ENCODE results near the gene VWA5A.

VWA5A gene

DNA sequence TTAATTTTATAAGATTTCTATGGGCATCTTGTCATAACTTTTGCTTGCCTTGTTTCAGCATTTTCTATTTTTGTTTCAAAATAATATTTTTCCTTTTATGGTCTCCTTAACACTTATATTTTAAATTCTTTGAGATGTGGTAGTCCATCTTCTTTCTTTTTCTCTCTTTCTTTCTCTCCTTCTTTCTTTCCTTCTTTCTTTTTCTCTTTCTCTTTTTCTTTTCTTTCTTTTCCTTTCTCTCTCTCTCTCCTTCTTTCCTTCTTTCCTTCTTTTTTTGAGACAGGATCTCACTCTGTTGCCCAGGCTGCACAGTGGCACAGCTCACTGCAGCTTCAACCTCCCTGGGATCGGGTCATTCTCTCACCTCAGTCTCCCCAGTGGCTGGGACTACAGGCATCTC, 38.0 kb upstream of the VWA5A start:
- TF ChIP-seq, protein P1, sequence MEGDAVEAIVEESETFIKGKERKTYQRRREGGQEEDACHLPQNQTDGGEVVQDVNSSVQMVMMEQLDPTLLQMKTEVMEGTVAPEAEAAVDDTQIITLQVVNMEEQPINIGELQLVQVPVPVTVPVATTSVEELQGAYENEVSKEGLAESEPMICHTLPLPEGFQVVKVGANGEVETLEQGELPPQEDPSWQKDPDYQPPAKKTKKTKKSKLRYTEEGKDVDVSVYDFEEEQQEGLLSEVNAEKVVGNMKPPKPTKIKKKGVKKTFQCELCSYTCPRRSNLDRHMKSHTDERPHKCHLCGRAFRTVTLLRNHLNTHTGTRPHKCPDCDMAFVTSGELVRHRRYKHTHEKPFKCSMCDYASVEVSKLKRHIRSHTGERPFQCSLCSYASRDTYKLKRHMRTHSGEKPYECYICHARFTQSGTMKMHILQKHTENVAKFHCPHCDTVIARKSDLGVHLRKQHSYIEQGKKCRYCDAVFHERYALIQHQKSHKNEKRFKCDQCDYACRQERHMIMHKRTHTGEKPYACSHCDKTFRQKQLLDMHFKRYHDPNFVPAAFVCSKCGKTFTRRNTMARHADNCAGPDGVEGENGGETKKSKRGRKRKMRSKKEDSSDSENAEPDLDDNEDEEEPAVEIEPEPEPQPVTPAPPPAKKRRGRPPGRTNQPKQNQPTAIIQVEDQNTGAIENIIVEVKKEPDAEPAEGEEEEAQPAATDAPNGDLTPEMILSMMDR (IDR thresholded peaks at IDR 0.05; ENCODE audit: borderline replicate concordance, extremely low read depth, low read length, poor library complexity, severe bottlenecking) = no peak
- no peak for TF ChIP-seq EZH2 (IDR thresholded peaks at IDR 0.05; ENCODE audit: borderline replicate concordance, low read depth, low read length, severe bottlenecking)
- ATAC-seq (ENCODE audit: insufficient read depth, low read depth) (no peak), DNase-seq (no peak)
- Histone ChIP-seq H3K4me1 (ENCODE audit: insufficient read depth, low read length) (no peaks in the 10 kb centered on the region), H3K27ac (ENCODE audit: low read length) (no peak overlapping the region), H3K36me3 (ENCODE audit: insufficient read depth, low read length) (no peaks in the 10 kb centered on the region), H2AFZ (ENCODE audit: low read depth, low read length) (no peak overlapping the region), H3K27me3 (ENCODE audit: insufficient read depth, low read length, poor library complexity) (peaks cover 9% of the 10 kb centered on the region), H3K4me2 (ENCODE audit: insufficient read depth, low read length) (no peak overlapping the region), H3K9ac (ENCODE audit: low read depth, low read length) (no peak overlapping the region), H3K9me3 (ENCODE audit: insufficient read depth, low read length, severe bottlenecking) (no peaks in the 10 kb centered on the region), H3K4me3 (ENCODE audit: low read depth in 1 of 2, low read length in 2 of 2) (no peak overlapping the region), H3K79me2 (ENCODE audit: insufficient read depth, low read length) (no peaks in the 10 kb centered on the region), H4K20me1 (ENCODE audit: insufficient read depth, low read length) (no peaks in the 10 kb centered on the region)

DNA sequence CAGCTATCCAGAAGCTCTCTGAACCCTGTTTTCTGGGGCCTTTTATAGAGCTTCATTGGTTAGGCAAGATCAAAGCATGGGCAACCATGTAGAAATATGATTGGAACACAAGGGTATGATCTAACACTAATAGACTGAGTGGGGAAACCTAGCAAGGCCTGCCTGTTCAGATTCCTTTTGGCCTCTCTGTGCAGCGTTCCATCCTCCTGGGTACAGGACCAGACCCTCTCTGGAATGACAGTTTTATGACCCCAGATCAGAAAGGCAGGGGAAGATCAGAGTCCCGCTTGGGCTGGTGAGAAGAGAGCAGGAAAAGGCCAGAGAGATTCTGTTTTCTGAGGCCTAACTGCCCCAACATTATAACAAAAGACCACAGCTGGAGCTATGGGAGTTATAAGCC, 36.7 kb upstream of the VWA5A start:
- H3K79me2 ChIP-seq (ENCODE audit: insufficient read depth, low read length) = no peaks in the 10 kb centered on the region
- H3K4me1 ChIP-seq (ENCODE audit: insufficient read depth, low read length) = no peaks in the 10 kb centered on the region
- TF ChIP-seq EZH2 (IDR thresholded peaks at IDR 0.05; ENCODE audit: borderline replicate concordance, low read depth, low read length, severe bottlenecking) = no peak
- TF ChIP-seq, protein P1 (IDR thresholded peaks at IDR 0.05; ENCODE audit: borderline replicate concordance, extremely low read depth, low read length, poor library complexity, severe bottlenecking) = no peak
- no peaks in the 10 kb centered on the region for H3K36me3 ChIP-seq (ENCODE audit: insufficient read depth, low read length)
- no peak overlapping the region for H3K9ac ChIP-seq (ENCODE audit: low read depth, low read length)
- H3K4me3 ChIP-seq (ENCODE audit: low read depth in 1 of 2, low read length in 2 of 2) = no peak overlapping the region
- H3K27ac ChIP-seq (ENCODE audit: low read length) = no peak overlapping the region
- H2AFZ ChIP-seq (ENCODE audit: low read depth, low read length) = no peak overlapping the region
- H4K20me1 ChIP-seq (ENCODE audit: insufficient read depth, low read length) = no peaks in the 10 kb centered on the region
- ATAC-seq (ENCODE audit: insufficient read depth, low read depth) = no peak
- H3K9me3 ChIP-seq (ENCODE audit: insufficient read depth, low read length, severe bottlenecking) = no peaks in the 10 kb centered on the region
- H3K4me2 ChIP-seq (ENCODE audit: insufficient read depth, low read length) = no peak overlapping the region
- no peak for DNase-seq
- H3K27me3 ChIP-seq (ENCODE audit: insufficient read depth, low read length, poor library complexity) = peaks cover 17% of the 10 kb centered on the region

DNA sequence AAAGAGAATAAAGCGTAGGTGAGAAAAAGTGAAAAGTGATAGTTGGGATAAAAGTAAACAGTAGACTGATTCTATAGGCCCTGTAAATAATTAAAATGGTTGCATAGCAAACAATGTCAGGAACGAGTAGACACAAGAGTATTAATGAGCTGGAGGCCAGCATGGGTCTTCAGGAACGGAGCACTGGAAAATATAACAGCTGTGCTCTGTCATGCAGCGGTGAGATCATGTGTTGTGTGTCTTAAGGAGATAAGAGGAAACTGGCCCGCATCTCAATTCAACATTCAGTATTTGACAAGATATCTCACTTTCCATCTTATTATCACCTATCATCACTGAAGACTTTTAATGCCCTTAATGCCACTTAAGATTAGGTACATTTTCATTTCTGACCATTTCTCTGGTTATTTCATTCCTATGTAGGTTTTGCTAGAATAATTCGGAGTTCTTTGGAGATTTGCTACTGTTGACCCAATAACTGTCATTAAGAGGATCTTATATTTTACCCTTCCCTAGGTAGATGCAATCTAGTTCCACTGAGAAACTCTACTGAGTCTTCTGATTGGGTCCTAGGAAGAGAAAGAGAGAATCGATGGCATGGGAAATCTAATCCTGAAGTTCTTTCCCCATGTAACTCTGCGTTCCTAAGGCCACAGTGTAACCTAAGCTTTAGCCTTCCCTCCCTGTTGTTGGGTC, 35.5 kb upstream of the VWA5A start:
- no peak overlapping the region for H3K9ac ChIP-seq (ENCODE audit: low read depth, low read length)
- peaks cover 17% of the 10 kb centered on the region for H3K27me3 ChIP-seq (ENCODE audit: insufficient read depth, low read length, poor library complexity)
- TF ChIP-seq EZH2 (IDR thresholded peaks at IDR 0.05; ENCODE audit: borderline replicate concordance, low read depth, low read length, severe bottlenecking) = no peak
- TF ChIP-seq, protein P1 (IDR thresholded peaks at IDR 0.05; ENCODE audit: borderline replicate concordance, extremely low read depth, low read length, poor library complexity, severe bottlenecking) = no peak
- ATAC-seq (ENCODE audit: insufficient read depth, low read depth) (no peak), DNase-seq (no peak)
- no peak overlapping the region for H3K4me3 ChIP-seq (ENCODE audit: low read depth in 1 of 2, low read length in 2 of 2)
- H3K4me1 ChIP-seq (ENCODE audit: insufficient read depth, low read length) = no peaks in the 10 kb centered on the region
- no peaks in the 10 kb centered on the region for H3K9me3 ChIP-seq (ENCODE audit: insufficient read depth, low read length, severe bottlenecking)
- no peak overlapping the region for H3K4me2 ChIP-seq (ENCODE audit: insufficient read depth, low read length)
- no peak overlapping the region for H3K27ac ChIP-seq (ENCODE audit: low read length)
- no peaks in the 10 kb centered on the region for H3K79me2 ChIP-seq (ENCODE audit: insufficient read depth, low read length)
- no peaks in the 10 kb centered on the region for H3K36me3 ChIP-seq (ENCODE audit: insufficient read depth, low read length)
- no peak overlapping the region for H2AFZ ChIP-seq (ENCODE audit: low read depth, low read length)
- H4K20me1 ChIP-seq (ENCODE audit: insufficient read depth, low read length) = no peaks in the 10 kb centered on the region

All from DND-41 (cell line).